TTC549 (cell line): Measurements from ENCODE around the gene SHROOM1.

ENCODE experiments used
- FAIRE-seq: peaks from 2 replicates; lab custom pipeline; 2012; peaks lifted over from hg19 to GRCh38; lab: Jason Lieb, UNC

The SHROOM1 gene

GRCh38 chr5:132776131-132776937 is 54.1 kb downstream of the SHROOM1 start:
- no peak for FAIRE-seq

- no peak for FAIRE-seq
Measured at GRCh38 chr5:132775476-132775961, 54.9 kb downstream of the SHROOM1 start.

- FAIRE-seq: no peak
Measured at GRCh38 chr5:132774896-132775295, 55.6 kb downstream of the SHROOM1 start.

GRCh38 chr5:132774406-132774805 is 56.0 kb downstream of the SHROOM1 start:
- FAIRE-seq: no peak

GRCh38 chr5:132773601-132774355 is 56.7 kb downstream of the SHROOM1 start:
- no peak for FAIRE-seq

DNA sequence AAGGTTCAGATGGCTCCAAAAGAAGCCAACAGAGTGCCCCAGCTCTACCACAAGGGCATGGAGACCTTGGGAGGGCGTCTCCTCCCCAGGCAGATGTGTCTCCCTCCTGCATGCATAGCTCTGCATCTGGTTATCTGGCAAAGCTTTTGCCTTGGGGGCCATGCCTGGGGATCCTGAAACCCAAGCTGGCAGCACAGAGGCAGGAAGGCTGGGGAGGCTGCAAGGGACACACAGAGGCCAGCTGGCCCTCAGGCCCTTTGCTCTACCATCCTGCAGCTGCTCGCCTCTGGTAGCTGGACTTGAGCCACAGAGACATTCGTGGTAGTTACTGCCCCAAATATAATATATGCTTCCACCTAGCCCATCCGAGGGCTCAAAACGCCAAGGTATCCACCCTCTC is 57.3 kb downstream of the SHROOM1 start:
- no peak for FAIRE-seq

DNA sequence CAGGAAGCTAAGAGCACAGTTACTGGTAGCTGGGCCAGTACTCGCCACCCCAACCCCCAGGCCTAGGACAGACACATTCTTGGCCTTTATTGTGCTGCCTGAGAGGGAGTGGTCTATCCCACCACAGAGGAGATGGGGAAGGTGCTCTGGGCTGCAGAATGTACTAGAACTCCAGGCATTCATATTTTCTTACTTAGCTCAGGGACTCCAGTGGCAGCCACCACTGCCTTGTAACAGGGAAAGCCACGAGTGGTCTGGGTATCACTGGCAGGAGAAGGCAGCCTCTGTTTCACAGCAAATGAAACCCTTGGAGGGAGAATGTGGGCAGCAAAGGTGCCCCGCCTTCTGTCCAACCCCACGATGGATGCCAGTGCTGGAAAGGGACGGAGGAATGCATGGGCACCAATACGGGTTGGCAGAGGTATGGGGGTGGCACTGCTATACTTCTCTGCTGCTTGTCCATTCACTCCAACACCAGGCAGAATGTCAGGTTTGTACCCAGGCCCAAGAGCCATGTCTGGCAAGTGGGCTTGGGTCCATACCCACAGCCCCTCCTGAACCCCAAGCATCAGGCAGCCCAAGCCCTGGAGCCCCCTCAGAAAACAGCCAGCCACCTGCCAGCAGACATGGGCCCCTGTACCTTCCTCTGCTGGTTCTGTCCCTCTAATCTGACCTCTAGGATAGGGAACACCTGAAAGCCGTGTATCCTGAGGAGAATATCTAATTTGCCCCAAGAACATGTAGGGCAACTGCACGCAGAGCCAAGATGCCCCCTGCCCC is 58.0 kb downstream of the SHROOM1 start:
- FAIRE-seq: no peak
